ENCODE results near the gene SMCO1.
"Not testable (repeated sequence)": the region's sequence is repeated elsewhere in the genome, so short reads cannot be mapped to it uniquely, and the experiment has no call there.

DNA sequence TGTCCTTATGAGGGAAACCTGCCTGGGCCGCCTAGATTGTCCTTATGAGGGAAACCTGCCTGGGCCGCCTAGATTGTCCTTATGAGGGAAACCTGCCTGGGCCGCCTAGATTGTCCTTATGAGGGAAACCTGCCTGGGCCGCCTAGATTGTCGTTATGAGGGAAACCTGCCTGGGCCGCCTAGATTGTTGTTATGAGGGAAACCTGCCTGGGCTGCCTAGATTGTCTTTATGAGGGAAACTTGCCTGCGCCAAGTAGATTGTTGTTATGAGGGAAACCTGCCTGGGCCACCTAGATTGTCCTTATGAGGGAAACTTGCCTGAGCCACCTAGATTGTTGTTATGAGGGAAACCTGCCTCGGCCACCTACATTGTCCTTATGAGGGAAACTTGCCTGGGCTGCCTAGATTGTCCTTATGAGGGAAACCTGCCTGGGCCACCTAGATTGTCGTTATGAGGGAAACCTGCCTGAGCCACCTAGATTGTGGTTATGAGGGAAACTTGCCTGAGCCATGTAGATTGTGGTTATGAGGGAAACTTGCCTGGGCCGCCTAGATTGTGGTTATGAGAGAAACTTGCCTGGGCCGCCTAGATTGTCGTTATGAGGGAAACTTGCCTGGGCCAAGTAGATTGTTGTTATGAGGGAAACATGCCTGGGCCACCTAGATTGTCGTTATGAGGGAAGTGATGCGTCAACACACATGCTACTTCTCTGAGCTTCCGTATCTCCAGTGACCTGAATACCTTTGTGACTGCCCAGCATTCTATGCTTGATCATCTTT lies 3.3 kb downstream of the SMCO1 start:
- not testable (repeated sequence) for TF ChIP-seq LEF1 (IDR thresholded peaks at IDR 0.05; ENCODE audit: borderline replicate concordance); SP1 (IDR thresholded peaks at IDR 0.05); HDGF (IDR thresholded peaks at IDR 0.05; ENCODE audit: borderline replicate concordance)
